CD4-positive, alpha-beta T cell treated with Interleukin-4 for 1 hour (primary cell): ENCODE data around the gene CACNA1B.
"Not testable (repeated sequence)": the region's sequence is repeated elsewhere in the genome, so short reads cannot be mapped to it uniquely, and the experiment has no call there.

Experiments
- DNase-seq, 2 donors: peaks; one replicate each; pipeline ENCODE4 v3.0.0-alpha.2; 2020 to 2022

Gene CACNA1B

DNA sequence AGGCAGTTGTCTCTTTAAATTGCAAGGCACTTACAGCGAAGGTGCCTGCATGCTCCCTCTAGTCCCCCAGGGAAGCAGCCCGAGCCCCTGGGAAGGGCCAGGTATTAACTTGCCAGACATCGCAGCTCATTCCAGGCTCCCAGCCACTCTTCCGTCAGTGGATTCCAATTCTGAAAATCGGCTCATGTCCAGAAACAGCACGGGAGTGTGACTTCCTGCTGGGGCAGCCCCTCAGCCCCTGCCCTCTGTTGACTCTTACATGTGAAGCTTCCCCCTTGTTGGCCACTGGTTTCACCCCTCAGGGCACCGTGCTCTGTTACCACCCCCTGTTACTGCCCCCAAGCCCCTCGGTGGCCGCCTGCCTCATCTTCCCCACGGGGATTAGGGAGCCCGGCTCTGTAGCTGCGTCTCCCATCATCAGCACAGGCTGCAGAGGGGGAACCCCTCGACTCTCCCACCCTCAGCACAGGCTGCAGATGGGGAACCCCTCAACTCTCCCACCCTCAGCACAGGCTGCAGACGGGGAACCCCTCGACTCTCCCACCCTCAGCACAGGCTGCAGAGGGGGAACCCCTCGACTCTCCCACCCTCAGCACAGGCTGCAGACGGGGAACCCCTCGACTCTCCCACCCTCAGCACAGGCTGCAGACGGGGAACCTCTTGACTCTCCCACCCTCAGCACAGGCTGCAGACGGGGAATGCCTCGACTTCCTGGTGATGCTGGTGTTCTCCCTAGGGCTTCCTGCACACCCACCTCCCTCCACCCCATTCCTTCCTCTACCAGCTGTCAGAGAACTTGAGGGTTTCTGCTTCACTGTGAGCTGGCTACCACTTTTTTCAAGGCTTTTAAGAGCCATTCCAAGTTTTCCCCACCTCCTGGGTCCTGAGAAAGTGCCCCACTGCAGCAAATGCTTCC, 11.1 kb upstream of the CACNA1B start:
- no peak for DNase-seq

GRCh38 chr9:137870432-137870831, 7.2 kb upstream of the CACNA1B start:
- DNase-seq, result no peak

DNA sequence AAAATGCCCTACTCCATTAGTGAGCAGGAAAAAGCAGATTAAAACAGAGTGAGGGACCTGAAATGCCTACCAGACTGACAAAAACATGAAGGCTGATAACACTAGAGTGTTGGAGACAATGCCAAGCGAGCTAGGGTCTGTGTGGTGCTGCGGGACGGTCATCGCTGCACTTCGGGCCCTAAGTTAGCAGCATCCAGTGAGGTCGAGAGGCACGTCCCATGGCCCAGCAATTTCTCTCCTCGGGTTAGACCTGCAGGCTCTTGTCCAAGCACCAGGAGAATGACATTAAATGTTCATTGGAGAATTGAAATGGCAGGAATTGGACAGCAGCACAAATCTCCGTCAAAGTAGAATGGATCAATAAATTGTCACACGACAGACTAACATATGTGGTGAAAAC, 5.3 kb upstream of the CACNA1B start:
- no peak for DNase-seq

DNA sequence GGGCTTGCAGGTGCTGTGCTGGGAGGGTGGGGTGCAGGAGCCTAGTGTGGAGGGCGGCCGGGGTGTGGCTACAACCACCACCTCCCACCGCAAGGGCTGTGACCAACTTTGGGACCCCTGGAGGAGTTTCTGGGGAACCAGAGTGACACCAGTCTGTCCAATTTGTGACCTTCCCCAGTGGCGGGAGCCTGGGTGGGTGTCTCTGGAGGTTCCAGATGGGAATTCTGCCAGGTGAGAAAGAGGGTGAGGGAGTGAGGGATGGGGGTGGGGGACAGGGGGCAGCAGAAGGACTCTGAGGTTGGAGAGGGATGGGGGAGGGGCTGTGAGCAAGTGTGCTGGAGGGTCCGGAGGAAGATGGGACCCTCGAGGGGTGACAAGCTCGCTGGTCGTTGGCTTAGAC, 4.2 kb upstream of the CACNA1B start:
- DNase-seq, result no peak

- no peak for DNase-seq
These were observed 3.7 kb upstream of the CACNA1B start for GRCh38 chr9:137873858-137874362.

DNA sequence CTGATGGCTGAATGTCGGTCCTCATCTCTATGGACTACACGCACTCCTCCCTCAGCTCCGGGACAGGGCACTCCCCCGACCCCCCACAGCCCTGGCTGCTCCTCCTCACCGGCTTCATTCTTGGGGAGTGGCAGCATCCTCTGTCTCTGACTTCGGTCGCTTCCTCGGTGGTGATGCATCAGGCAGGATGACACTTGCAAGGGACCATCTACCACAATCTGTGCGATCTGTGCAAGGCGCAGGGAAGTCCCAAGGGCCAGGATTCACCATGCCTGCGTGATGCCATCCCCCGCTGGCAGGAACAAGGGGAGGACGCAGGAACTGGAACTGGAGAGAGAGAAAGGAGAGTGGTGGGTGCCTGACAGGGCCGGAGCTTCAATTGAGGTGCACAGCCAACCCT, 2.2 kb upstream of the CACNA1B start:
- no peak for DNase-seq

DNA sequence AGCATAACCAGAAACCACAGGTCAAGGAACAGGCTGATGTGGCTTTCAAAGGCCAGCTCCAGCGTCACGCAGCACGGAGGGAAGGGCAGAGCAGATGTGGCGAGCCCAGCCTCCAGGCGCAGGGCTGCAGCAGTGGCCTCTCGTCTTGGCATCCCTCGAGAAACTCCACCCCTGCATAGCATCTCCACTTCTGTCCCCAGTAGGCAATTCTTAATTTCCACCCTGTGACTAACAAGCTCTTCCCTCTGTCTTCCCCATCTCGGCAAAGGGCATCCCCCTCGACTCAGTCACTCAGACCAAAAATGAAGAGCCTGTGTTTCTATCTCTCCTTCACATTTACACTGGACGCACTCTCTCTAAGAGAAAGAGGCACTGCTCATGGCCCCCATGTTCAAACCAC, 1.7 kb upstream of the CACNA1B start:
- no peak for DNase-seq

- DNase-seq, result no peak
These were observed 1.3 kb upstream of the CACNA1B start for GRCh38 chr9:137876269-137876668.

DNA sequence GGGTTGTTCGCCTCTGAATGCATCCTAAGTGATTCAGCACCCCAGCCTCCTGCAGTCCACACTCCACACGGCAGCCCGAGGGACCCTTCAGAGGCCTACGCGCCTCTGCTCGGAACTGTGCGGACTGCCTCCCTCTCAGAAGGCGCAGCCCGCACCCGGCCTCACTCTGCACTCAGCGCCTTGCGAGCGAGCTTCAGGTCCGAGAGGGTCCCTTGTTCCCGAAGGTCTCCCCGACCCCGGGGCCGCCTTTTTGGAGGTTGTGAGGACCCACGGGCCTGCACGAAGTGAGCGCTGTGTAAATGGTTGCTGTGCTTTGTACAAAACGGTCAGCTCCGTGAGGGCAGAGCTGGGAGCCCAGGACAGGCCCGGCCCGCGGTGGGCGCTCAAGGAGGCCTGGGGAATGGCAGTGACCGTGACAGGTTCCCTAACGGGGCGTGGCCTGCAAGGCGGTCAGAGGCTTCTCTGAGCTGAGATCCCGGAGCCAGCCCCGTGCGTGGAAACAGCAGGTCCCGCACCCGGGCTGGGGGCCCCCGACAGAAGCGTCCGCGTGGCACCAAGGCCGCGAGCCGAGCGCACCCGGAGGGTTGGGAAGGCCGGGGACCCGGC, 698 bp upstream of the CACNA1B start:
- no peak for DNase-seq

DNA sequence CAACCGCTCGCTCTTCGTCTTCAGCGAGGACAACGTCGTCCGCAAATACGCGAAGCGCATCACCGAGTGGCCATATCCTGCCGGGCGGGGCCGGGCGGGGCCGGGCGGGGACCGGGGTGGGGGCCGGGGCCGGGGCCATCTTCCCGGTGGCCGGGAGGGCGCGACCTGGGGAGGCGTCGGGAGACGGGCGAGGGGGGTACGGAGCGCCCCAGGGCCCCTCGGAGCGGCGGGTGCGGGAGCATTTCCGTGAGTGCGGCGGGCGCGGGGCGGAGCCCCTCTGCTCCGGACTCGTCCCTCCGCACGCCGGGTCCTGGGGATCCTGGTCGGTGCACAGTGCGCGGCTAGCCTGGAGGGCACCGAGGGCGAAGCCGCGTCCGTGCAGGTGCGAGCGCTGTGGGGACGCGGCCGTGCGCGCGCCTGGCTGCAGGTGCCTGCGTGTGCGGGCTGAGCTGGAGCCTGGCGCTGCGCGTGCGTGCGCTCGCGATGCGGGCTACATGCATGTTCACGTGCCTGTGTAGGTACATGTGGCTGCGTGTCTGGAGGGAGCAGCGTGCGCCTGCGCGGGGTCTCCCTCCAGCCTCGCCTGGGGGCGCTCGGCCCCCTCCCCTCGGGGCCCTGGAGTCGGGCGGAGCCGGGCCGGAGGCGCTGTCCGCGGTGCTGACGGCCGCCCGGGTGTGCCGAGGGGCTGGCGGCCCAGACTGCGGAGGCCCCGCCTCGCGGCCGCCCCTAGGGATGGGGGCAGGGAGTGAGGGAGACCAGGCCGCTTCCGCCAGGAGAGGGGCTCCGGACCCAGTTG, 762 bp downstream of the CACNA1B start:
- DNase-seq, result no peak

DNA sequence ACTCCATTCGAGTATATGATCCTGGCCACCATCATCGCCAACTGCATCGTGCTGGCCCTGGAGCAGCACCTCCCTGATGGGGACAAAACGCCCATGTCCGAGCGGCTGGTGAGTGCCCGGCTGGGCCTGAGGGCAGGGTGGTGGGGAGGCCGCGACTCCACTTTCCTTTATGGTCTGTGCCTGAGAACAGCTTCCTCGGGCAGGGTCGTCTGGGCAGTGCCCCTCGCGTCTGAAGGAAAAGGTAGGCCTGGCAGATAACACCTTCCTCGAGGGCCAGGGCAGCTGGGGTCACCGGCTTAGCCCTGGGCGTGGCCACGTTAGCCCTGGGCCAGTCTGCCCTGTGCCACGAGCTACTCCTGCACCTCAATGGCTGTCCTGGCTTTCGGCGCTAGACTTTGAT, 1.5 kb downstream of the CACNA1B start:
- no peak for DNase-seq

DNA sequence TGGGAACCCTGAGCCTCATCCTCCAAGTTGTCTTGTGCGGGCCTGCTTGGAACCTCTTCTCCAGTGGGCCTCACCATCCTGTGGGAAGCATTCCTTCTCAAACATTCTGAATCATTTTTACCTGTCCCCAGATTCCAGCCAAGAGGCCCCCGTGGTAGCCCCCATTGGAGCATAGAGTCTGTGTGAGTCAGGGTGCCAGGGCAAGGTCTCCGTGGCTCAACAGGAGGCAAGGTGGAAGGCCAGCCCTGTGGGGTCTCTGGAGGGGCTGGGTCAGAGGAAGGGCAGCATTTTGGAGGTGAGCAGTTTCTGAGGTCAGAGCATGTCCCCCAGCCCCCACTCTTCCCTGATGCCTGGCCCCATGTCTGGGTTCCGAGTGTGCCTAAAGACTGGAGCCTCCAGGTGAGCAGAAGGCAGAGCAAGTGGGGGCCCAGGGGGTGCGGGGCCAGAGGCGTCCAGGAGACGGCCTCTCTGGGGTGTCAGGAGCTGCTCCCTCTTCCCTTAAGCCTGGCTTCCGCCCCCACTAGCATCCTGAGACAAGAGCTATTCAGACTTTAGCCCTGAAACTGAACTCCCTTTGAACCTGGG, 2.1 kb downstream of the CACNA1B start:
- no peak for DNase-seq

GRCh38 chr9:137880160-137880975, 2.8 kb downstream of the CACNA1B start:
- no peak for DNase-seq

DNA sequence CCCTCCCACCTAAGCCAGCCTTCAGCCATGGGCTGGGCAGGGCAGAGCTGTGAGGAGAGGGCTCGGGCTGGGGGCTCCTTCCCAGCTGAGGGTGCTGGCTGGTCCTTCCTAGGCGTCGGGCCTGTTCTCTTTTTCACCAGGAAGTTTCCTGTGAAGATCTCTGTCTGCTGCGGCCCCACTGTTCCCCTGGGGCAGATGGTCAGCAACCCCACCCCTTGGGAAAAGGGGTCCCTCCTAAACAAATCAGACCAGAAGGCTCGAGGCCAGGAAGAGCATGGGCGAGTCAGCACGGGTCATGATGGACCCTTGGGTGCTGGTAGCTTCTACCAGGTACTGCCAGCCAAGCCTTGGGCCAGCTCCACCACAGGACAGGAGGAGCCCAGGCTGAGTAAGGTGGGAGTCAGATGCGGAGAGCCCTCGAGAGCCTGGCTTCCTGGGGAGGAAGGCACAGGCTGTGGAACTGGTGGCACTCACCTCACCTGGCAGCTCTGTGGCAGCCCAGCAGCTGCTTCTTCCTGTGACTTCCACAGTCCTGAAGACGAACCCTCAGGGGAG, 3.5 kb downstream of the CACNA1B start:
- DNase-seq, result no peak

- DNase-seq, result no peak
These were observed 4.3 kb downstream of the CACNA1B start for GRCh38 chr9:137881591-137882505.

DNA sequence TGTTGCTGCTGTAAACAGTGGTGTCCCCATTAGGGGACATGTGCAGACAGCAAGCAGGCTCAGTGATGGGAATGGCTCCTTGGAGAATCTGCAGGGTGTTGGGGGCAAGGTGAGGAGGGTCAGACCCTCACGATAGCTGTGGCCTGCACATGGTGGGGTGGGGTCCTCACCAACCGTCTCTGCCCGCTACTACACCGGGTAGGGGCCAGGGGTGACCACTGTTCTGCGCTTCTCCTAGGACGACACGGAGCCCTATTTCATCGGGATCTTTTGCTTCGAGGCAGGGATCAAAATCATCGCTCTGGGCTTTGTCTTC, 4.9 kb downstream of the CACNA1B start:
- no peak for DNase-seq

DNA sequence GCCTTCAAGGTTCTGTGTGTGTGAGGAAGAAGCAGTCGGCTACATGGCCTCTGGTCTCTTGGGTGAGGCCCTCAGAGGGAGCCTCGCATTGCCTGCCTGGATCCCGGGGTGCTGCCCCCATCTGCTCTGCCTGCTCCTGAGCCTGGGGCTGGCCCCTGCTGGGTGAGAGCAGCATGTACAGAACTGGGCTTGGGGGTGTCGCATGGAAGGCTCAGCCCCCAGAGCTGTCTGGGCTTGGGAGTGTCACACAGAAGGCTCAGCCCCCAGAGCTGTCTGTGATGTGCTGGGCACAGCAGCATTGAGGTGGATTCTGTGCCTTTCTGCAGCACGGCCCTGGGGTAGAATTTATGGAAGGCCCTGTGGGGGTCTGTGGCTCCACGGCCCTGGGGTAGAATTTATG, 6.4 kb downstream of the CACNA1B start:
- not testable (repeated sequence) for DNase-seq

DNA sequence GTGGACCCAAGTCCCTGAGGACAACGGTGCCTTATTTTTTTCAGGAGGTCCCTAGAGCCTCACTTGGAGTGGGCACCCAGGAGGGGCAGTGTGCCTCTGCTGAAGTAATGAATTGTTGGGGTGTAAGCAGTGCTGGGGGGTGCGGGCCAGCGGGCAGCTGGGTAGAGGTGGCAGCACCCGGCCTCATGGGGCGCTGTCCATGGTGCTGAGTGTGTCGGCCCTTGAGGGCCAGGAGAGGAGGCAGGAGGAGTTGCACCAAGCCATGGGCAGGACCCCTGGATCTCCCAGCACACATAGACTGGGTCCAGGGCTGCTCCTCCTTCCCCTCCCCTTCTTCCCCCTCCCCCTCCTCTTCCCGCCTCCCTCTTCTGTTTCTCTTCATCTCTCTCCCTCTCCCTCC, 7.0 kb downstream of the CACNA1B start:
- not testable (repeated sequence) for DNase-seq

DNA sequence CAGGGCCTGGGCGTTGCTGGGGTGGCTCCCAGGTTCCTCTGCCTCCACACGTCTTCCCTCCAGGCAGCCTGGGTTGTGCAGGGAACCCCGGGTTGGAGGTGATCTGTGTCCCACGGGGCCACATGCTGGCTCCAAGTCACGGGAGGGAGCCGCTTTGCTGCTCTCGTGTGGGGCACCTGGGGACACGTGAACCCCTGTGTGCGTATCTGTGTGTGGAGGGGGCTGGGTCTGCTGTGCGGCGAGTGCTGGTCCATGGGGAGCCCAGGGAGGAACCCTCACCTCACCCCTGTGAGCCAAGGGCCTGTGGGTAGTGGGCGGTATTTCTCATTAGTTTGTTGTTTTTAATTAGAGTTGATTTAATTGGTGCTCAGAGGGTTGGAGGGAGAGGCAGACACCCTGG, 7.5 kb downstream of the CACNA1B start:
- DNase-seq, result not testable (repeated sequence)

- DNase-seq, result not testable (repeated sequence)
These were observed 11.0 kb downstream of the CACNA1B start for GRCh38 chr9:137888621-137889020.

GRCh38 chr9:137889966-137890365, 12.4 kb downstream of the CACNA1B start:
- not testable (repeated sequence) for DNase-seq
